T-helper 2 cell treated with Interferon-gamma antibody and Interleukin-4, amounts not matched to agents 5 μg/mL and 100 μg/mL, for 36 hours (primary cell): ENCODE results near the gene SORCS1.

Experiments used
- DNase-seq: peaks from one replicate; pipeline ENCODE4 v3.0.0; 2021; ENCODE audit warnings: low spot score
- H3K27ac Mint-ChIP-seq: one replicate; pipeline ENCODE4 v1.8.0; 2021; ENCODE audit warnings: mild to moderate bottlenecking, mixed read lengths
- H3K27me3 Mint-ChIP-seq: one replicate; pipeline ENCODE4 v1.8.0; 2021; ENCODE audit warnings: low read depth, mixed read lengths
- H3K36me3 Mint-ChIP-seq: one replicate; pipeline ENCODE4 v1.8.0; 2021; ENCODE audit warnings: low read depth, mixed read lengths
- H3K4me1 Mint-ChIP-seq: one replicate; pipeline ENCODE4 v1.8.0; 2021; ENCODE audit warnings: low read depth, mixed read lengths
- H3K4me3 Mint-ChIP-seq: one replicate; pipeline ENCODE4 v1.8.0; 2022; ENCODE audit warnings: mild to moderate bottlenecking, moderate library complexity, mixed read lengths
- H3K9me3 Mint-ChIP-seq: one replicate; pipeline ENCODE4 v1.8.0; 2021; ENCODE audit warnings: mixed read lengths

SORCS1 gene

GRCh38 chr10:107163881-107164861 is at the start of gene SORCS1:
Gene SORCS1 (minus strand): TSS chr10:107164706.
- DNase-seq, result no peak
- Mint-ChIP-seq H3K27me3 (peaks cover 21% of the 10 kb centered on the region), H3K9me3 (no peaks in the 10 kb centered on the region), H3K27ac (no peak within 1 kb of the TSS), H3K36me3 (no peaks in the 10 kb centered on the region), H3K4me3 (no peak within 1 kb of the TSS), H3K4me1 (no peaks in the 10 kb centered on the region)

- H3K9me3 Mint-ChIP-seq, result peaks cover 28% of the 10 kb centered on the region
- no peaks in the 10 kb centered on the region for H3K4me1 Mint-ChIP-seq
- H3K27me3 Mint-ChIP-seq, result no peaks in the 10 kb centered on the region
- no peak overlapping the region for H3K27ac Mint-ChIP-seq
- no peak for DNase-seq
- no peak overlapping the region for H3K4me3 Mint-ChIP-seq
- H3K36me3 Mint-ChIP-seq, result no peaks in the 10 kb centered on the region
Measured at GRCh38 chr10:107214261-107214660, 49.8 kb upstream of the SORCS1 start.

DNA sequence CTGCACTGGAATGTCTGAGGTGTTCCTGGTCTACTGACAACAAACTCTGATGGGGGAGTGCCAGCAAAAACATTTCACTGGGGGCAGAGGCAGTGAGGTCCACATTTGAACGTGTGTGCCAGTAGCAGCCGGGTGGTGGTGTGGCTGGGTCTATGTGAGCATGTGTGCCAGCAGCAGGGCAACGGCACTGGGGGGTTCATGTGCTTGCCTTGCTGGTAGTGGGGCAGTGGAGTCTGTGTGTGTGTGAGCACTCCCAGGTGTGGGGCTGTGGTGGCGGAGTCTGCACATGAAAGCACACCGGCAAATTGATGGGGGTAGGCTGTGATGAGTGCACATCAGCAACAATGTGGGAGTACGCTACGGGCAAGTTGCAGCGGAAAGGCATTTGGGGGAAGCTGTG is 49.4 kb upstream of the SORCS1 start:
- DNase-seq, result no peak

GRCh38 chr10:107206833-107207232 is 42.3 kb upstream of the SORCS1 start:
- no peak overlapping the region for H3K4me3 Mint-ChIP-seq
- H3K27me3 Mint-ChIP-seq, result no peaks in the 10 kb centered on the region
- H3K36me3 Mint-ChIP-seq, result no peaks in the 10 kb centered on the region
- no peak overlapping the region for H3K27ac Mint-ChIP-seq
- no peaks in the 10 kb centered on the region for H3K4me1 Mint-ChIP-seq
- no peak for DNase-seq
- peaks cover 20% of the 10 kb centered on the region for H3K9me3 Mint-ChIP-seq

More for the DNA sequence above, 49.4 kb upstream of the SORCS1 start:
- Mint-ChIP-seq H3K4me3 (no peak overlapping the region), H3K27ac (no peak overlapping the region), H3K27me3 (no peaks in the 10 kb centered on the region), H3K4me1 (no peaks in the 10 kb centered on the region), H3K36me3 (no peaks in the 10 kb centered on the region), H3K9me3 (peaks cover 28% of the 10 kb centered on the region)

GRCh38 chr10:107169516-107169915 is 5.0 kb upstream of the SORCS1 start:
- H3K4me1 Mint-ChIP-seq, result no peaks in the 10 kb centered on the region
- no peaks in the 10 kb centered on the region for H3K9me3 Mint-ChIP-seq
- H3K4me3 Mint-ChIP-seq, result no peak overlapping the region
- no peak overlapping the region for H3K27ac Mint-ChIP-seq
- DNase-seq, result no peak
- no peaks in the 10 kb centered on the region for H3K36me3 Mint-ChIP-seq
- peaks cover 9% of the 10 kb centered on the region for H3K27me3 Mint-ChIP-seq

GRCh38 chr10:107168738-107169137 is 4.2 kb upstream of the SORCS1 start:
- Mint-ChIP-seq H3K27me3 (peaks cover 10% of the 10 kb centered on the region), H3K27ac (no peak overlapping the region), H3K36me3 (no peaks in the 10 kb centered on the region), H3K9me3 (no peaks in the 10 kb centered on the region), H3K4me3 (no peak overlapping the region), H3K4me1 (no peaks in the 10 kb centered on the region)
- DNase-seq, result no peak

- no peak overlapping the region for H3K4me3 Mint-ChIP-seq
- no peaks in the 10 kb centered on the region for H3K9me3 Mint-ChIP-seq
- no peak overlapping the region for H3K27ac Mint-ChIP-seq
- H3K4me1 Mint-ChIP-seq, result no peaks in the 10 kb centered on the region
- no peaks in the 10 kb centered on the region for H3K36me3 Mint-ChIP-seq
- DNase-seq, result no peak
- H3K27me3 Mint-ChIP-seq, result peaks cover 21% of the 10 kb centered on the region
Measured at GRCh38 chr10:107166403-107166802, 1.9 kb upstream of the SORCS1 start.

- Mint-ChIP-seq H3K9me3 (no peaks in the 10 kb centered on the region), H3K36me3 (no peaks in the 10 kb centered on the region), H3K27me3 (peaks cover 21% of the 10 kb centered on the region), H3K4me1 (no peaks in the 10 kb centered on the region), H3K4me3 (no peak overlapping the region), H3K27ac (no peak overlapping the region)
- no peak for DNase-seq
Measured at GRCh38 chr10:107164992-107165391, 486 bp upstream of the SORCS1 start.

GRCh38 chr10:107163076-107163855 is 1.2 kb downstream of the SORCS1 start:
- Mint-ChIP-seq H3K4me3 (no peak overlapping the region), H3K27me3 (peaks cover 21% of the 10 kb centered on the region), H3K27ac (no peak overlapping the region), H3K9me3 (no peaks in the 10 kb centered on the region), H3K36me3 (no peaks in the 10 kb centered on the region), H3K4me1 (no peaks in the 10 kb centered on the region)
- DNase-seq, result no peak

- H3K9me3 Mint-ChIP-seq, result no peaks in the 10 kb centered on the region
- no peak overlapping the region for H3K27ac Mint-ChIP-seq
- no peak for DNase-seq
- H3K36me3 Mint-ChIP-seq, result no peaks in the 10 kb centered on the region
- no peak overlapping the region for H3K4me3 Mint-ChIP-seq
- peaks cover 21% of the 10 kb centered on the region for H3K27me3 Mint-ChIP-seq
- H3K4me1 Mint-ChIP-seq, result no peaks in the 10 kb centered on the region
Measured at GRCh38 chr10:107160866-107161265, 3.6 kb downstream of the SORCS1 start.

- H3K27ac Mint-ChIP-seq, result no peak overlapping the region
- no peak overlapping the region for H3K4me3 Mint-ChIP-seq
- no peak for DNase-seq
- no peaks in the 10 kb centered on the region for H3K36me3 Mint-ChIP-seq
- H3K4me1 Mint-ChIP-seq, result no peaks in the 10 kb centered on the region
- no peaks in the 10 kb centered on the region for H3K9me3 Mint-ChIP-seq
- H3K27me3 Mint-ChIP-seq, result peaks cover 13% of the 10 kb centered on the region
Measured at GRCh38 chr10:107159871-107160270, 4.6 kb downstream of the SORCS1 start.

GRCh38 chr10:107157071-107157470 is 7.4 kb downstream of the SORCS1 start:
- H3K27me3 Mint-ChIP-seq, result no peaks in the 10 kb centered on the region
- peaks cover 12% of the 10 kb centered on the region for H3K9me3 Mint-ChIP-seq
- H3K27ac Mint-ChIP-seq, result no peak overlapping the region
- no peak overlapping the region for H3K4me3 Mint-ChIP-seq
- H3K36me3 Mint-ChIP-seq, result no peaks in the 10 kb centered on the region
- no peak for DNase-seq
- no peaks in the 10 kb centered on the region for H3K4me1 Mint-ChIP-seq

- Mint-ChIP-seq H3K27ac (no peak overlapping the region), H3K9me3 (peaks cover 44% of the 10 kb centered on the region), H3K36me3 (no peaks in the 10 kb centered on the region), H3K4me1 (no peaks in the 10 kb centered on the region), H3K4me3 (no peak overlapping the region), H3K27me3 (no peaks in the 10 kb centered on the region)
- no peak for DNase-seq
Measured at GRCh38 chr10:107152087-107152486, 12.4 kb downstream of the SORCS1 start.

DNA sequence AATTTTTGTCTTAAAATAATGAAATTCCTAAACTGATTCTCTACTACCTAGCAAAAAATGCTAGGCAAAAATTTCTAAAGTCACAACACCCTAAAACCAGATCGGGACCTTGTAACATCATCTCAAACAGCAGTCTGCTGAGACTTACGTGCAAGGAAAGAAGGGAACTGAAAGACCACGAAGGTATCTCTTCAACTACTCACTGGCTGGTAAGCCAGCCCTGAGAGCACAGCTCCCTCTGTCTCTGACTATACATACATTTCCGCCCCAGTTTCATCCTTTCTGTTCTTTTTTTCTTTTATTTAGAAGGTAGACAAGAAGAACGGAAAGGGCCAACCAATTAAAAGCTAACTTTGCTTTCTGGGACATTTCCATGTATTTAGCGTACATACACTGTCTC is 15.6 kb downstream of the SORCS1 start:
- peaks cover 55% of the 10 kb centered on the region for H3K9me3 Mint-ChIP-seq
- no peak overlapping the region for H3K4me3 Mint-ChIP-seq
- H3K36me3 Mint-ChIP-seq, result no peaks in the 10 kb centered on the region

More for the DNA sequence above, 15.6 kb downstream of the SORCS1 start:
- DNase-seq, result no peak
- Mint-ChIP-seq H3K27ac (no peak overlapping the region), H3K27me3 (no peaks in the 10 kb centered on the region), H3K4me1 (no peaks in the 10 kb centered on the region)
